Stimulated activated CD8-positive, alpha-beta memory T cell treated with anti-CD3 and anti-CD28 coated beads, Interleukin-15, amount 100 ng/mL, for 48 hours (primary cell): ENCODE results near the gene NUDT19.
"Not testable (repeated sequence)": the region's sequence is repeated elsewhere in the genome, so short reads cannot be mapped to it uniquely, and the experiment has no call there.

Experiments
- DNase-seq, 2 donors: peaks; one replicate each; pipeline ENCODE4 v3.0.0-alpha.2; 2020; ENCODE audit warnings: low read depth in 2 of 2

Gene NUDT19

GRCh38 chr19:32674931-32675719, 16.5 kb upstream of the NUDT19 start, which contains the start of gene ANKRD27:
TSS of gene ANKRD27 (minus strand) at chr19:32675180. CDS start at chr19:32659015, 16,165 bp downstream.
- DNase-seq = peak; percentile 95 to 98

GRCh38 chr19:32675720-32676185, 15.9 kb upstream of the NUDT19 start, which contains the start of gene RGS9BP:
TSS of gene RGS9BP (plus strand) at chr19:32675848. CDS start at chr19:32676264, 416 bp downstream.
- DNase-seq = peak in 1 of 2 donors; percentile 57

GRCh38 chr19:32676186-32676894, 15.3 kb upstream of the NUDT19 start:
- no peak for DNase-seq

- DNase-seq = no peak
These were observed 14.7 kb upstream of the NUDT19 start for GRCh38 chr19:32676895-32677359.

DNA sequence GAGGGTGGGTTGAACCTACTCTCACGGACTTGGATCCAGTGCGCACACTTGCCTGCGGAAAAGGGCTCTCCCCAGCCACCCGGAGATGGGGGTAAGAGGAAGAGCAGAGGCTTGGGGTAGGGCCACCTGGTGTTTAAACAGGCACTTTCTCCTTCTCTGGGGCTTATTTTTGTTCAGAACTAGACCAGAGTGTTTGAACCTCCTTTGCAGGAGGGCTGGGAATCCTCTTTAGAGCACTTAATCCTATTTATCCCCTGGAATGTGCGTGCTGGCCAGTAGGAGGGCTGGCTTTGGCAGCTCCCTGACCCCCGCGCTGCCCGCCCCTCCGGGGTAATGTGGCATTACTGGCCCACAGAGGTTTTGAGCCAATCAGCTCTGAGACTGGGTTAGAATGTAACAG, 14.0 kb upstream of the NUDT19 start:
- DNase-seq = no peak

- no peak for DNase-seq
These were observed 10.6 kb upstream of the NUDT19 start for GRCh38 chr19:32680986-32681385.

DNA sequence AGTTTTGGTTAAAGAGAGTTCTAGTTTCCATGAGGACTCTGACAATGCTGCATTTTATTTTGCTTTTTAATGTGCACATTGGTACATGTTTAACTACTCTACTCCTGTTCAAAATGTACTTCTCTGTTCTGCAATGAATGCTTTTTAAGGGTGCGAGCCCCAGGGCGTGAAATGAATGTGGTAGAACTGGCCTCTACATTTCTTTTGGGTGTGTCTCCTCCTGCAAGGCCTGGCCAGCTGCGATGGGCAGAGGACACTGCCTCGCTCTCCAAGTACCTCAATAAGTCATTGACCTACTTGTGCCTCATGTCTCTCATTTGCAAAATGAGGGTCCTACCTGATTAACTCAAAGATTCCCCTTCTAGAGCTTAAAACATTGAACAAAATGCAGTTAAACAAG, 9.3 kb upstream of the NUDT19 start:
- DNase-seq = no peak

GRCh38 chr19:32686847-32687475, 4.7 kb upstream of the NUDT19 start:
- DNase-seq = no peak

DNA sequence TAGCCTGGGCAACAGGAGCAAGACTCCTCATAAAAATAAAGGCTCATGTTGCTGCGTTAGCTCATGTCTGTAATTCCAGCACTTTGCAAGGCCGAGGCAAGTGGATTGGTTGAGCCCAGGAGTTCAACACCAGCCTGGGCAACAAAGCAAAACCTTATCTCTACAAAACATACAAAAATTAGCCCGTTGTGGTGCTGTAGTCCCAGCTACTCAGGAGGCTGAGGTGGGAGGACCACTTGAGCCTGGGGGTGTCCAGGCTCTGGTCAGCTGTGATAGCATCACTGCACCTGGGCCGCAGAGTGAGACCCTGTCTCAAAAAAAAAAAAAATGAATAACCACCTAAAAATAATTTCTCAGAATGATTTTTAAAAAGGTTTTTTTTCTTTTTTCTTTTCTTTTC, 3.9 kb upstream of the NUDT19 start:
- DNase-seq = no peak

DNA sequence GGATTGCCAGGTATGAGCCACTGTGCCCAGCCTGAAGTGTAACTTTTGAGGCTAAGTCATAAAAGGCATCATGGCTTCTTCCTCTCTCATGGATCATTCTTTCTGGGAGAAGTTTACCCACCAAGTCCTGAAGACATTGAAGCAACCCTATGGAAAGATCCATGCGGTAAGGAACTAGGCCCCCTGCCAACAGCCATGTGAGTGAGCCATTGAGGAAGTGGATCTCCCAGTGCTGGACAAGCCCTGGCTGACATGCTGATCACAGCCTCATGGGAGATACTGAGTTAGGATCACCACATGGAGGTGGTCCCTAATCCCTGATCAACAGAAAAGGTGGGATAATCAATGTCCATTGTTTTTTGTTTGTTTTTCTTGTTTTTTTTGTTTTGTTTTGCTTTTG, 3.3 kb upstream of the NUDT19 start:
- no peak for DNase-seq

DNA sequence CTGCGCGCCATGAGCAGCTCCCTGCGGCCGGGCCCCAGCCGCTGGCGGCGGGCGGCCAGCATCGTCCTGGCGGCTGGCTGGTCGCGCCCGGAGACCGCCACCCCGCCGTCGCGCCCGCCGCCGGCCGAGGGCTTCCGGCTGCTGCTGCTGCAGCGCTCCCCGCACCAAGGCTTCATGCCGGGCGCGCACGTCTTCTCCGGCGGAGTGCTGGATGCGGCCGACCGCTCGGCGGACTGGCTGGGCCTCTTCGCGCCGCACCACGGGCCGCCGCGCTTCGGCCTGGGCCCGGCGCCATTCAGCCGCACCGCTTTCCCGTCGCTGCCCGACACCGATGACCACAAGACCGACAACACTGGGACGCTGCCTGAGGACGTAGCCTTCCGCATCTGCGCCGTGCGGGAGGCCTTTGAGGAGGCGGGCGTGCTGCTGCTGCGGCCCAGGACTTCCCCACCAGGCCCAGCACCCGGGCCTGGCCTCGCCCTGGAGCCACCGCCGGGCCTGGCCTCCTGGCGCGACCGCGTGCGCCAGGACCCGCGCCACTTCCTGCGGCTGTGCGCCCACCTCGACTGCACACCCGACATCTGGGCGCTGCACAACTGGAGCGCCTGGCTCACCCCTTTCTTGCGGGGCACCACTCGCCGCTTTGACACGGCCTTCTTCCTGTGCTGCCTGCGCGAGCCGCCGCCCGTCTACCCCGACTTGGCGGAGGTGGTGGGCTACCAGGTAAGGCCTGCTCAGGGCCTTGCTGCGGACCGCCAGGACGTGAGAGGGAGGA, 518 bp downstream of the NUDT19 start:
- peak in 1 of 2 donors; percentile 44 for DNase-seq

DNA sequence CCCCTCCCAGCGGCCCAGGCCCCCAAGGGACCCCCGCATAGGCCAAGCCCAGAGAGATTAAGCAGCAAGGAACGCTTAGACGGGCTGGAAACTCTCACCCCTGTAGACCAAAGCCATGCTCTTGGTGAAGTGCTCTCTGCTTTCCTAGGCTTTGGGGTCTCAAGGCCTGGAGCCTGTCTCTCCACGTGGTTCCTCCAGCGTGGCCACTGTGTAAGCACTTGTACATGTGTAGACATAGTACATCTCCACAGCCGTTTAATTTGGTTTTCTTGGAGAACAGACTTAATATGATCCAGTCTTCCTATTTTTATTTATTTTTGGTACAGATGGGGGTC, 1.1 kb downstream of the NUDT19 start:
- DNase-seq = no peak

DNA sequence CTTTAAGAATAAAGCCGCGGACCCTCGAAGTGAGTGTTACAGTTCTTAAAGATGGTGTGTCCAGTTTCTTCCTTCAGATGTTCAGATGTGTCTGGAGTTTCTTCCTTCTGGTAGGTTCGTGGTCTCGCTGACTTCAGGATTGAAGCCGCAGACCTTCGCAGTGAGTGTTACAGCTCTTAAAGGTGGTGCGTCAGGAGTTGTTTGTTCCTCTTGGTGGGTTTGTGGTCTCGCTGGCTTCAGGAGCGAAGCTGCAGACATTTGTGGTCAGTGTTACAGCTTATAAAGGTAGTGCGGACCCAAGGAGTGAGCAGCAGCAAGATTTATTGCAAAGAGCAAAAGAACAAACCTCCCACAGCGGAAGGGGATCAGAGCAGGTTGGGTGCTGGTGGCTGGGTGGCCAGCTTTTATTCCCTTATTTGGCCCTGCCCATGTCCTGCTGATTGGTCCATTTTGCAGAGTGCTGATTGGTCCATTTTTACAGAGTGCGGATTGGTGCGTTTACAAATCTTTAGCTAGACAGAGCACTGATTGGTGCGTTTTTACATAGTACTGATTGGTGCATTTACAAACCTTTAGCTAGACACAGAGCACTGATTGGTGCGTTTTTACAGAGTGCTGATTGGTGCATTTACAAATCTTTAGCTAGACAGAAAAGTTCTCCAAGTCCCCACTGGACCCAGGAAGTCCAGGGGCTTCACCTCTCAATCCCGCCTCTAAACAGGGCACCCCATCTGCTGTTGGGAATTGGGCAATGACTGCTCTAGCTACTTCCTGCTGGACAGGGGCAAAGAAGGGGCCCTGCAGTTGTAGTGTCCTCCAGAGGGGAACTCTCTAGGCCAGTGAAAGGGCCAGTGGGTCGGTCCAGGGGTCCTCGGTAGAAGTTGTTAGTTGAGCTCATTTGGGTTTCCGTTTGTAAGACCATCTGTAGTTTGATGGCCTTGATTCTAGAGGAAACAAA, 1.8 kb downstream of the NUDT19 start:
- DNase-seq = not testable (repeated sequence)

- not testable (repeated sequence) for DNase-seq
These were observed 2.7 kb downstream of the NUDT19 start for GRCh38 chr19:32694316-32694715.

- not testable (repeated sequence) for DNase-seq
These were observed 3.2 kb downstream of the NUDT19 start for GRCh38 chr19:32694851-32695250.

DNA sequence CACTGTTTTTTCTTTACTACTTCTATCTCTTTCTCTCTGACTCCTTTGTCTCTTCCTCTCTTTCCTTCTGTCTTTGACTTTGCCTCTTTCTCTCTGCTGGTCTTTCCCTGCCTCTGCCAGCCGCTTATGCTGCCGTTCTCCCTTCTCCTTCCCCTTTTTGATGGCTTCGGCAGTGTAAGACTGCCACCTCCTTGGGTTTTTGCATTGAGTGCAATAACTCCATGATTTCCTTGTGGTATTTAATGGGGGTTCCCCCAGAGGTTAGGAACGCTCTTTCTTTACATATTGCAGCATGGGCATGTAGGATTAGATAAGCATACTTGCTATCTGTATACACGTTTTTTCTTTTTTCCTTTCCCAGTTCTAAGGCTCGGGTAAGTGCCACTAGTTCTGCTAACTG, 3.9 kb downstream of the NUDT19 start:
- DNase-seq = not testable (repeated sequence)

DNA sequence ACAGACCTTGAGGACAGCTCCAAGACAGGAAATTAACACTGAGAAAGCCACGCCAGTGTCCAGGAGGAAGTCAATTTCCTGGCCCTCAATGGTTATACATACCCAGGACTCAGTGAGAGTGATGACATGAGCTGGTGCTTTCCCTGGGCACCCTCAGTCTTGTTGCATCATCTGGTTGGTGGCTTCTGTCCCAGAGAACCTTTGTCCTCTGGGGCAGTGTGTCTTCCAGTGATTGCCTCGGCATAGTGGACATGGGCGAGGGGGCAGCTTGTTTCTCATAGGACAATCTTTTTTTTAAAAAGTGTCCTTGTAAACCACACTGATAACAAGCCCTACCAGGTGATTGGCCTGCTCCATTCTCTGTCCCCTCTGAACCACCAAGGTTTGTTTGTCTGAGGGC, 5.2 kb downstream of the NUDT19 start:
- DNase-seq = not testable (repeated sequence)

GRCh38 chr19:32700129-32700528, 8.5 kb downstream of the NUDT19 start:
- not testable (repeated sequence) for DNase-seq

GRCh38 chr19:32702010-32702409, 10.4 kb downstream of the NUDT19 start:
- no peak for DNase-seq

DNA sequence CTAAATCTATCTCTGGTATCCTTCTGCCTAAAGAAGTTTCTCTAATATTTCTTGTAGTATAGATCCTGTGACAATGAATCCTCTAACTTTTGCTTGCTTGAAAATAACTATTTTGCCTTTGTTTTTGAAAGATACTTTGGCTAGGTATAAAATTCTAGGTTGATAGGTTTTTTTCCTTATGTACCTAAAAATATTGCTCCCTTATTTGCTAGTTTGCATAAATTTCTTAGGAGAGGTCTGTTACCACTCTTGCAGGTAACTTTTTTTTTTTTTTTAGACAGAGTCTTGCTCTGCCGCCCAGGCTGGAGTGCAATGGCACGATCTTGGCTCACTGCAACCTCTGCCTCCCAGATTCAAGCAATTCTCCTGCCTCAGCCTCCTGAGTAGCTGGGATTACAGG, 12.4 kb downstream of the NUDT19 start:
- DNase-seq = not testable (repeated sequence)
